ENCODE data around the gene TEX26.

Gene TEX26

GRCh38 chr13:30932481-30933353 is at the start of gene TEX26:
Gene TEX26 (plus strand): TSS chr13:30932656. CDS start chr13:30932716, 60 bp downstream.
- DNase-seq, result no peak

- DNase-seq, result no peak
Observed at GRCh38 chr13:30882996-30883766, 49.3 kb upstream of the TEX26 start.

GRCh38 chr13:30884543-30884942 is 47.9 kb upstream of the TEX26 start:
- no peak for DNase-seq

GRCh38 chr13:30889196-30889690 is 43.2 kb upstream of the TEX26 start:
- DNase-seq, result no peak

- DNase-seq, result peak; percentile 2
Observed at GRCh38 chr13:30892966-30893365, 39.5 kb upstream of the TEX26 start.

GRCh38 chr13:30895773-30896172 is 36.7 kb upstream of the TEX26 start:
- DNase-seq, result no peak

- no peak for DNase-seq
Observed at GRCh38 chr13:30898070-30898469, 34.4 kb upstream of the TEX26 start.

GRCh38 chr13:30898678-30899241 is 33.7 kb upstream of the TEX26 start:
- no peak for DNase-seq

GRCh38 chr13:30900436-30900835 is 32.0 kb upstream of the TEX26 start:
- no peak for DNase-seq

- DNase-seq, result no peak
Observed at GRCh38 chr13:30900952-30901749, 31.3 kb upstream of the TEX26 start.

- DNase-seq, result no peak
Observed at GRCh38 chr13:30904043-30904442, 28.4 kb upstream of the TEX26 start.

GRCh38 chr13:30905932-30906383 is 26.5 kb upstream of the TEX26 start, which contains the start of gene MEDAG:
Gene MEDAG (plus strand): TSS chr13:30906271. CDS start chr13:30906516, 245 bp downstream.
- no peak for DNase-seq

GRCh38 chr13:30906411-30907051 is 25.9 kb upstream of the TEX26 start:
- DNase-seq, result no peak

GRCh38 chr13:30907121-30907861 is 25.2 kb upstream of the TEX26 start:
- DNase-seq, result peak; percentile 0

GRCh38 chr13:30908416-30908980 is 24.0 kb upstream of the TEX26 start:
- DNase-seq, result peak; percentile 12

- no peak for DNase-seq
Observed at GRCh38 chr13:30910676-30911075, 21.8 kb upstream of the TEX26 start.

GRCh38 chr13:30915691-30916541 is 16.5 kb upstream of the TEX26 start:
- DNase-seq, result peak; percentile 1

GRCh38 chr13:30916991-30917390 is 15.5 kb upstream of the TEX26 start:
- no peak for DNase-seq

GRCh38 chr13:30918662-30919405 is 13.6 kb upstream of the TEX26 start:
- DNase-seq, result no peak
